ENCODE measurements around the gene TBC1D8.

The TBC1D8 gene

DNA sequence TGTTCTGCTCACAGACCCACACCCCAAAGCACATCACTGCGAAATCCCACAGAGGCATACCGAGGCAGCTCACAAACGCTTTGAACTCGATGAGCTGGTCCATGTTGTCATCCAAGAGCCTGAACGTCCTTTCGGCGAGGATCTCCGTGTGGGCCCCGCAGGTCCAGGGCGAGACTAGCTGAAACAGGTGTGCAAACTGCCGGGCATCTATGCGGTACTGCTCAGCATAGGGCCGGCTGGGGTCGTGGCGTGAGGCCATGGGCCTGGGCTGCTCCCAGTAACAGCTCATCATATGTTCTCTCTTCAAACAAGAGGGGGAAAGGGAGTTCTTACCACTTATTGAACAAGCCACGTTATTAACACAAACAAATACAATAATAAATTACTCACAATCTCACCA, 129.0 kb downstream of the TBC1D8 start:
- no peak for DNase-seq (ENCODE audit: extremely low spot score)
- TF ChIP-seq, protein P1, sequence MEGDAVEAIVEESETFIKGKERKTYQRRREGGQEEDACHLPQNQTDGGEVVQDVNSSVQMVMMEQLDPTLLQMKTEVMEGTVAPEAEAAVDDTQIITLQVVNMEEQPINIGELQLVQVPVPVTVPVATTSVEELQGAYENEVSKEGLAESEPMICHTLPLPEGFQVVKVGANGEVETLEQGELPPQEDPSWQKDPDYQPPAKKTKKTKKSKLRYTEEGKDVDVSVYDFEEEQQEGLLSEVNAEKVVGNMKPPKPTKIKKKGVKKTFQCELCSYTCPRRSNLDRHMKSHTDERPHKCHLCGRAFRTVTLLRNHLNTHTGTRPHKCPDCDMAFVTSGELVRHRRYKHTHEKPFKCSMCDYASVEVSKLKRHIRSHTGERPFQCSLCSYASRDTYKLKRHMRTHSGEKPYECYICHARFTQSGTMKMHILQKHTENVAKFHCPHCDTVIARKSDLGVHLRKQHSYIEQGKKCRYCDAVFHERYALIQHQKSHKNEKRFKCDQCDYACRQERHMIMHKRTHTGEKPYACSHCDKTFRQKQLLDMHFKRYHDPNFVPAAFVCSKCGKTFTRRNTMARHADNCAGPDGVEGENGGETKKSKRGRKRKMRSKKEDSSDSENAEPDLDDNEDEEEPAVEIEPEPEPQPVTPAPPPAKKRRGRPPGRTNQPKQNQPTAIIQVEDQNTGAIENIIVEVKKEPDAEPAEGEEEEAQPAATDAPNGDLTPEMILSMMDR (IDR thresholded peaks at IDR 0.05; ENCODE audit: control extremely low read depth, extremely low read depth, low read depth, missing control alignments) = no peak
- CTCF ChIA-PET = interaction anchor here (0.9 to 2.5 kb wide), 5 partner anchors 10 to 130 kb away, joined by 3 to 9 read pairs (median 3); no protein-coding TSS in a partner anchor
- POLR2A ChIA-PET = no interaction called here

DNA sequence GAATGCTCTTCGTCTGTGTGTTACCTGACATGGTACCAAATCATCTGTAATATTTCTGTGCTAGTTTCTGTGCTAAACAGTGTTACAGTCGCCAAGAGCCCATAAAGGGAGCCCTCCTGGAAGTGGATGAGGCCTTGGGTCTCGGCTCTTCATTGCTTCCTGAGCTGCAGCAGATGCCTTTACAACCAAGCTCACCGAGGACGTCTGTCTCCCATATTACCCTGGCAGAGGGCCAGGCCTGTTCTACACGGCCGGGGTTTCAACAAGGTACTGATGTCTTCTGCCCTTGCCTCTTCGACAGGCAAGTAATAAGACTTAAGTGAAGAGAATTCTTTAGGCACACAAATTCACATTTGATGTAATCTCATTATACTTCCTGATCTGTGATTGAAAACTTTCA, 132.2 kb downstream of the TBC1D8 start:
- POLR2A ChIA-PET = no interaction called here
- TF ChIP-seq, protein P1 (IDR thresholded peaks at IDR 0.05; ENCODE audit: control extremely low read depth, extremely low read depth, low read depth, missing control alignments) = no peak
- CTCF ChIA-PET = interaction anchor here (1.0 to 1.3 kb wide), 2 partner anchors 18 to 42 kb away, joined by 3 to 4 read pairs; no protein-coding TSS in a partner anchor
- no peak for DNase-seq (ENCODE audit: extremely low spot score)

DNA sequence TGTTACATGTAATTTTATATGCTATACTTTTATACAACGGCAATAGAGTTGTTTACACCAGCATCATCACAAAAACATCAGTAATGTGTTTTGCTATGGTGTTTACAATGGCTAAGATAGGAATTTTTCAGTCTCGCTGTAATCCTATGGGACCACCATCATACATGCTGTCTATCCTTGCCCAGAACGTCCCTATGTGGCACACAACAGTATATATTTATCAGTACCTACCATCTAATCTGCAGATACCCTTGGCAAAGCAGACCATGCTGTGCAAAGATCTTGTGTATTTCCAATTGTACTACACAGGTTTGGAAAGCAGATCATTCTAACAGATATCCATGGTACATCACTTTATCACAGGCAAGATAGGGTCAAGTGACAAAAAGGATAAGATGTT, 133.8 kb downstream of the TBC1D8 start:
- TF ChIP-seq, protein P1 (IDR thresholded peaks at IDR 0.05; ENCODE audit: control extremely low read depth, extremely low read depth, low read depth, missing control alignments) = no peak
- DNase-seq (ENCODE audit: extremely low spot score) = no peak
- POLR2A ChIA-PET = no interaction called here
- CTCF ChIA-PET = no interaction called here

DNA sequence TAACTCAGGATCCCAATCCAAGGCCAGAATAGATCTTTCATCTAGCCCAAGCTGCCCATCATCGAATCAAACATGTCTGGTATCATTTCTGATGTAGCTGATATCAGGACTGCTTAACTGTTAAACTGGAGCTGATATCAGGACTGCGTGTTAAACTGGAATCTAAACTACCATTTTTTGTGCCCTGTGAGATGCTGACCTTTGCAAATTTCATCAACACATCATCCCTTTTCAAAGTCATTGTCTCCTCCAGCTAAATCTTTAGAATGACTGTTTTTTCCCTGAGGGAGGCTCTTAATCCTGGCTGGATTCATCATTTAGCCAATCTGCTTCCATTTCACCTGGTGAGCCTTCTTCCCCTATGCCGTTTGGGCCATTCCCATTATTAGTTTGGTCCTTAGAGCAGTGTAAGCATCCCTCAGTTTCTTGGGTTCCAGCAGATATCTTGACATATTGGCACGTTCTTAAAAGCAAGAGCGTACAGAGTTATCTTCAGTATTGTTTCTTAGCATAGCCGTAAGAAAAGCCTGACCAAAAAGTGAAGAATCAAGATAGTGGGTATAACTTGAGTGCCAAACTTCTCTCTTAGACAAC, 136.8 kb downstream of the TBC1D8 start:
- CTCF ChIA-PET = interaction anchor here (1.0 kb wide), 1 partner anchor 138 kb away, joined by 4 read pairs; no protein-coding TSS in a partner anchor
- DNase-seq (ENCODE audit: extremely low spot score) = no peak
- POLR2A ChIA-PET = no interaction called here
- TF ChIP-seq, protein P1 (IDR thresholded peaks at IDR 0.05; ENCODE audit: control extremely low read depth, extremely low read depth, low read depth, missing control alignments) = no peak

DNA sequence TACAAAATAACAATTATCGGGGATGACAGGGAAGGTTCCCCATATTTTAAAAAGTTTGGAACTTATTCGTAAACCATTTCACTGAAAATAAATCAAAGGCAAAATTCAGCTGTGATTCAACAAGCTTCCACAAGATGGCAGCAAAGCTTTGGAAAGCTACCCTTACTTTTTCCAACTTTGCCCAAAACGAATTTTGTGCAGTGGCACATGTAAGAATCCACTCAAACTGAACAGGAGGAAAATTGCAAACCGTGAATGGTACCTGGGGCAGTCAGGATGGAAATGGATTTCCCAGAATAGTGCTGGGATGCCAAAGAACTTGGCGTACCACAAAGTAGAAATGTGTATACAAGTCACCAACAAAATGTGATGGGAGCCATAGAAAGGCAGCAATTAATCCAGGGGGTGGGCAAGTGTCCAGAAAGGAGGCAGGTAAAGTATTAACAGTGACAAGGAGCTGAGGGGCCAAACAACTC, 138.4 kb downstream of the TBC1D8 start:
- TF ChIP-seq, protein P1 (IDR thresholded peaks at IDR 0.05; ENCODE audit: control extremely low read depth, extremely low read depth, low read depth, missing control alignments) = peak; percentile 63
- ChIA-PET POLR2A (interaction anchor here (2.8 kb wide), 1 partner anchor 10 kb away, joined by 20 read pairs; the partner anchor contains the start of gene RPL31), CTCF (interaction anchor here (0.6 to 2.5 kb wide), 32 partner anchors 9 to 1411 kb away, joined by 3 to 32 read pairs (median 4); partner anchors contain the start of genes RNF149 and RPL31)
- no peak for DNase-seq (ENCODE audit: extremely low spot score)

DNA sequence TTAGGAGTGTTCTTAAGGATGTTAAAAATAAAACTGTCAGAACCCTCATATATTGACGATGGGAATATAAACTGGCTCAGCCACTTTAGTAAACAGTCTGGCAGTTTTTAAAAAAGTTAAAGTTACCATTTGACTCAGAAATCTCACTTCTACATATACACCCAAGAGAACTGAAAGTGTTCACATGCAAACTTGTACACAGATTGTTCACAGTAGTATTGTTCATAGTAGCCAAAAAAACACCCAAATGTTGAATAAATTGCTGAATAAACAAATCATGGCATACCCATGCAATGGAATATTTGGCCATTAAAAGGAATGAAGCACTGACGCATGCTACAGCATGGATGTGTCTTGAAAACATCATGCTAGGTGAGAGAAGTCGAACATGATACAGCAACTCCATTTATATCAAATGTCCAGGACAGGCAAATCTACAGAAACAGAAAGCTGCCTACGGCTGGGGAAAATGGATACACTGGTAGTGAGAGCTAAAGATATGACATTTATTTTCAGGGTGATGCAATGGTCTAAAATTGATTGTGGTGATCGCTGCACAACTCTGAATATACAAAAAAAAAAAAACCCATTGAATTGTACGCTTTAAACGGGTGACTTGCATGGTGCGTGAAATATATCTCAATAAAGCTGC, 139.0 kb downstream of the TBC1D8 start:
- ChIA-PET POLR2A (interaction anchor here (0.7 to 2.8 kb wide), 2 partner anchors 10 to 443 kb away, joined by 3 to 20 read pairs; partner anchors contain the start of gene RPL31), CTCF (interaction anchor here (0.6 to 2.5 kb wide), 30 partner anchors 8 to 1412 kb away, joined by 3 to 32 read pairs (median 4); partner anchors contain the start of genes RNF149 and RPL31)
- TF ChIP-seq, protein P1 (IDR thresholded peaks at IDR 0.05; ENCODE audit: control extremely low read depth, extremely low read depth, low read depth, missing control alignments) = no peak
- no peak for DNase-seq (ENCODE audit: extremely low spot score)

Measured in GM10248 (cell line).